H1 (cell line): ENCODE results near the gene CFDP1. TPM values are rescaled to one million over a fixed set of nuclear protein-coding genes. Genes with fewer than 3 reads are reported as not detected.

Experiments
- NRF1 ChIP-seq: IDR thresholded peaks from 2 replicates; pipeline ENCODE4 v1.6.1; 2011; ENCODE audit warnings: mild to moderate bottlenecking, low read depth, low read length, improper control_type of control experiment
- polyA plus RNA-seq, 7 experiments: library from polyadenylated mRNA; depleted of rRNA in 3 of 7; stranded (reverse) in 5 of 7; unstranded in 2 of 7; fragments of >200 nt in 5 of 7; fragments of 200-250 nt in 2 of 7; gene quantifications; 1 replicate in 5 of 7; 2 replicates in 1 of 7; 4 replicates in 1 of 7; pipeline versions ENCODE4 v1.2.1 to v1.2.3, GENCODE V29; 2011 to 2013; ENCODE audit warnings: missing spikeins in 2 of 7, mixed read lengths in 2 of 7
- total RNA-seq: library from RNA; stranded (reverse); fragmentation: NEBNext Ultra II Directional; extraction: Animal tissue kit (Norgen Biotek cat#: 25700); gene quantifications from 2 replicates; pipeline ENCODE4 v1.2.1, GENCODE V29; 2021

The CFDP1 gene
- total and polyA plus RNA-seq, 2 of the 8 experiments (the other 6 are each of a cell fraction or from before 2014, with no cell fraction given): 25.5 to 77.3 TPM

DNA sequence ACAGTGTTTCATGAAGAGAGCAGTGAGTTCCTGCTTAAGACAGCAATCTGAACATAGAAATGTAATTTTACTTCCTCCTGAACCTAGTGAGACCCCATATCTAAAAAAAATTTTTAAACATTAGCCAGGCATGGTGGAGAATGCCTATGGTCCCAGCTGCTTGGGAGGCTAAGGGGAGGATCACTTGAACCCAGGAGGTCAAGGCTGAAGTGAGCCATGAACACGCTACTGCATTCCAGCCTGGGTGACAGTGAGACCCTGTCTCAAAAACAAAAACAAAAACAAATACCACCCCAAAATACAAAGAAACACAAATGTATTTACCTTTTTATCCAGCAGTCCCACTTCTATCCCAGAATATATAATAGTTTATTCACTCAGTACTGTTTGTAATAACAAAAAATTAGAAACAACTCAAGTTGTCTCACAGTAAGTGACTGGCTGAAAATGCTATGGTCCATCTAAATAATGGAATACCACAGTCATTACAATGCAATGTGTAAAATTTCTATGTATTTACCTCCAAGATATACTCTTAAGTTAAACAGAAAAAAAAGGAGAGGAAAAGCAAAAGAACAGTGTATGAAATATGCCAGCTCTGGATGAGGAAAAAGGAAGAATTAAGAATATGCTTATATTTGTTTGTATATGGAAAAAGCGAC is 16.3 kb downstream of the CFDP1 start (continued):
- TF ChIP-seq NRF1: no peak
